ENCODE measurements around the gene PARP3.

- TF ChIP-seq RAD21 (conservative IDR thresholded peaks at IDR 0.05 in 1 of 2, IDR thresholded peaks at IDR 0.05 in 1 of 2) = no peak
- no peak for TF ChIP-seq POLR2A (IDR thresholded peaks at IDR 0.05; ENCODE audit: low read length)
- TF ChIP-seq JUN (IDR thresholded peaks at IDR 0.05) = no peak
- TF ChIP-seq ATOH8 (CRISPR knock-in tag; IDR thresholded peaks at IDR 0.05; ENCODE audit: low read depth) = no peak
- TF ChIP-seq CTCF (IDR thresholded peaks at IDR 0.05) = no peak
These were observed 23.9 kb downstream of the PARP3 start for GRCh38 chr3:51966016-51966415.

Data from A549 (cell line).